Neuron (in vitro differentiated cells): Measurements from ENCODE around the gene MICAL2.

Source experiments
- H2AFZ ChIP-seq: one replicate; pipeline ENCODE4 v1.6.1; 2013; ENCODE audit warnings: low read depth, mild to moderate bottlenecking, inconsistent platforms, low read length, moderate library complexity
- H3K27me3 ChIP-seq: one replicate; pipeline ENCODE4 v1.6.1; 2013; ENCODE audit warnings: low read length; ENCODE audit not compliant: insufficient read depth
- H3K36me3 ChIP-seq: one replicate; pipeline ENCODE4 v1.6.1; 2013; ENCODE audit warnings: low read length; ENCODE audit not compliant: insufficient read depth
- H3K4me1 ChIP-seq: one replicate; pipeline ENCODE4 v1.6.1; 2013; ENCODE audit warnings: low read length; ENCODE audit not compliant: insufficient read depth
- H3K4me3 ChIP-seq: 2 replicates; pipeline ENCODE4 v1.5.1; 2013; ENCODE audit warnings: mild to moderate bottlenecking, low read length, moderate library complexity
- H3K9me3 ChIP-seq: one replicate; pipeline ENCODE4 v1.6.1; 2013; ENCODE audit warnings: low read length

MICAL2 gene

GRCh38 chr11:12285106-12285505, 174.7 kb downstream of the MICAL2 start:
- Histone ChIP-seq H2AFZ (no peak overlapping the region), H3K27me3 (no peaks in the 10 kb centered on the region), H3K4me1 (no peaks in the 10 kb centered on the region), H3K36me3 (no peaks in the 10 kb centered on the region), H3K9me3 (no peaks in the 10 kb centered on the region), H3K4me3 (no peak overlapping the region)

- Histone ChIP-seq H3K9me3 (no peaks in the 10 kb centered on the region), H3K4me1 (no peaks in the 10 kb centered on the region), H2AFZ (no peak overlapping the region), H3K27me3 (no peaks in the 10 kb centered on the region), H3K4me3 (no peak overlapping the region), H3K36me3 (no peaks in the 10 kb centered on the region)
These were observed 175.4 kb downstream of the MICAL2 start for GRCh38 chr11:12285811-12286222.

DNA sequence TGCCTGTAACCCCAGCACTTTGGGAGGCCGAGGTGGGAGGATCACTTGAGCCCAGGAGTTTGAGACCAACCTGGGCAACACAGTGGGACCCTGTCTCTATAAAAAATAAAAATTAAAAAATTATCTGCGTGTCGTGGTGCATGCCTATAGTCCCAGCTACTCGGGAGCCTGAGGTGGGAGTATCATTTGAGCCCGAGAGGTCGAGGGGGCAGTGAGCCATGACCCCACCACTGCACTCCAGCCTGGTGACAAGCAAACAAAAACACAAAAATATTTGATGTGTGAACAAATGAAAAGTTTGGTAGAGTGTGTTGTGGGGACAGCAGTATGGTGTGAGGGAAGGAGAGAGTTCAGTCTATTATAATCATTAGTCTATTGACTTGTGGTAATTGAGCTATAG, 176.2 kb downstream of the MICAL2 start:
- Histone ChIP-seq H3K4me3 (no peak overlapping the region), H3K36me3 (no peaks in the 10 kb centered on the region), H3K4me1 (no peaks in the 10 kb centered on the region), H2AFZ (no peak overlapping the region), H3K9me3 (no peaks in the 10 kb centered on the region), H3K27me3 (no peaks in the 10 kb centered on the region)

GRCh38 chr11:12287009-12287373, 176.6 kb downstream of the MICAL2 start:
- H3K4me1 ChIP-seq: no peaks in the 10 kb centered on the region
- H3K36me3 ChIP-seq: no peaks in the 10 kb centered on the region
- H3K4me3 ChIP-seq: no peak overlapping the region
- H3K27me3 ChIP-seq: no peaks in the 10 kb centered on the region
- no peaks in the 10 kb centered on the region for H3K9me3 ChIP-seq
- no peak overlapping the region for H2AFZ ChIP-seq

DNA sequence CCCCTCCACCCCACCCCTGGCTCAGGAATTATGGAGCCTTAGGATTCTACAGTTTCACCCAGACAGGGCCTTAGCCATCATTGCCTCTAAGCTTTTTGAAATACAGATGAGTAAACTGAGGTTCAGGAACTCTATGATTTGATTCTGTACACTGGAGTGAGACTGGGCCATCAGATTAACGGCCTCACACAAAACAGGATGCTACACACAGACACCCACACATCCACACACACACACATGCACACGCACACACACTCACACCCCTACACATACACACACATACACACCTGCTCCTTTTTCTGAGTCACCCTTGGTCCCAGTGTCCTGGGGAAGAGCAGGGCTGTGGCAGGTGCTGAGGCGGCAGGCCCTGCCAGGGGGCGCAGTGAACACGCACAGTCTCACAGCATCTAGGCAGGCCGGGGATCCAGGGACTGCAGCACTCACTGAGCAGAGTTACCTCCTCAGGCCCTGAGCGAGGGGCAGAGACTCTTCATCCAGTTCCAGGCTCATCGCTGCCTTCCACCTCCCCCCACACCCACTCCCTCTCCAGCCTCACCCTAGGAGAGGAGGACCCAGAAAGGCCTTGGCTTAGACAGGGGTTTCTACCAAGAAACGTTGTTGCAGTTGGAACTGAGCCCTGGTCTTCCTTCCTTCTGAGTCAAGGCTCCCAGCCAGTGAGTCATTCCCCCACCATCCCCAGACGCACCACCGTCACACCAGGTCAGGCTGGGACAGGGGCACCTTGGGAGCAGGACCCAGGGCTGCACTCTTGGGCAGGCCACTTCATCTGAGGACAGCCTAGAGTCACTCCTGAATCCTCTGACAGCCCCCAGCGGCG, 177.2 kb downstream of the MICAL2 start:
- Histone ChIP-seq H3K4me1 (no peaks in the 10 kb centered on the region), H2AFZ (no peak overlapping the region), H3K36me3 (no peaks in the 10 kb centered on the region), H3K9me3 (no peaks in the 10 kb centered on the region), H3K4me3 (no peak overlapping the region), H3K27me3 (no peaks in the 10 kb centered on the region)

DNA sequence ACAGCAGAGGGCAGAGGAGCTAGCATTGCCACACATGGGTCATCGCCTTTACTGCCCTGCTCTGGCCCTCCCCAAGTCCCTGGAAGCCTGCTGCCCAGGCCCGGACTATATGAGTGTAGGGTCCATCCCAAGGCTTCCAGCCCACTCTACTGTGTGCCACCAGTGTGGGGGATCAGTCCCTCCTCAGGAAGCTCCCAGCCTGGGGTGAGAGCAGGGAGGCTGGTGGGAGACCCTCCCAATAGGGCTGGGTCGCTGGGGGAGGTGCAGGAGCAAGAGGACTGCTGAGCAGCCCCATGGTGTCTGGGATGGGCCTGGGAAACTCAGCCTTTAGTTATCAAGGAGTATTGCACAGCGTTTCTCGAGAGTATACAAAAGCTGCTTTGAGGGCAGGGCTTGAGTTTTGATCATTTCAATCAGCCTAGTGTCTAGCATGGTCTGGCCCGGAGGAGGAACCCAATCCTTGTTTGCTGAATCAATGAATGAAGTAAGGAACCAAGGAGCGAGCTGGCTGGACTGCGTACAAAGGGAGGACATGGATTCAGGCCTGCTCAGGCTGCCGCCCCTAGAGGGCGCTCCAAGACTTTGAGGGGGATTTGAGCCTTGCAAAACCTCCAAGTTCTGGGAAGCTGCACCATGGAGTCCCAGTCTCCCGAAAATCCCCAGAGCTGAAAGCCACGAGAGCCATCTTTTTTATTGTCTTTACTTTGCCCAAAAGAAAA, 178.0 kb downstream of the MICAL2 start:
- Histone ChIP-seq H3K27me3 (no peaks in the 10 kb centered on the region), H3K4me1 (no peaks in the 10 kb centered on the region), H3K36me3 (no peaks in the 10 kb centered on the region), H2AFZ (no peak overlapping the region), H3K9me3 (no peaks in the 10 kb centered on the region), H3K4me3 (no peak overlapping the region)

DNA sequence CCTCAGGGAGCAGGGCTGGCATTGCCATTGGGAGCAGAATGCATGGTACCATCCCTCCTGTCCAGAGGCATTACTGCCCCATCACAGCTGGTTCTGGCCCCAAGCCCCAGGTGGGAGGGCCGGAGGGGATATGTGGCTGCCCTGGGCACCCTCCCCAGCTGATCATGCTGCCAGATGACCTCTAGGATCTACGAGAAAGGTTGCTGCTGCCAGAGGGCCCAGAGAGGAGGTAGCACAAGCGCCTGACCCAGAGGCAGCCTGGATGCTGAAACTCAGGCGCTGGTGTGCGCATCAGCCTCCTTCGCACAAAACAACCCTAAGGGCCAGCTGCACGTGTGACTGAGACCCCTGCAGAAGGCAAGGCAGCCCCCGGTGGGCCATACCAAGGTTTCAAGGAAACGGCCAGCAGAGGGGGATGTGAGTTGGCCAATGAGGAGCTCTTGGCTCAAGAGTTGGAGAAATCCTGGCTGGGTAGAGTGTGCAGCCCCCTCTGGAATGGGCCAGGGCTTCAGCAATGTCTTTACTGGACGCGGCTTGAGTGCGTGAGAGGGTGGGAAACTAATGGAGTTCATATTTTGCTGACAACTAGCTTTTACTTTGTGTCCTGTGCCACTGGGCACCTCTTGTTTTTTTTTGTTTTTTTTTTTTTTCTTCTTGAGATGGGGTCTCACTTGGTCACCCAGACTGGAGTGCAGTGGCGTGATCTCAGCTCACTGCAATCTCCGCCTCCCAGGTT, 178.7 kb downstream of the MICAL2 start:
- no peaks in the 10 kb centered on the region for H3K27me3 ChIP-seq
- H3K4me3 ChIP-seq: no peak overlapping the region
- no peak overlapping the region for H2AFZ ChIP-seq
- no peaks in the 10 kb centered on the region for H3K9me3 ChIP-seq
- no peaks in the 10 kb centered on the region for H3K36me3 ChIP-seq
- H3K4me1 ChIP-seq: no peaks in the 10 kb centered on the region

DNA sequence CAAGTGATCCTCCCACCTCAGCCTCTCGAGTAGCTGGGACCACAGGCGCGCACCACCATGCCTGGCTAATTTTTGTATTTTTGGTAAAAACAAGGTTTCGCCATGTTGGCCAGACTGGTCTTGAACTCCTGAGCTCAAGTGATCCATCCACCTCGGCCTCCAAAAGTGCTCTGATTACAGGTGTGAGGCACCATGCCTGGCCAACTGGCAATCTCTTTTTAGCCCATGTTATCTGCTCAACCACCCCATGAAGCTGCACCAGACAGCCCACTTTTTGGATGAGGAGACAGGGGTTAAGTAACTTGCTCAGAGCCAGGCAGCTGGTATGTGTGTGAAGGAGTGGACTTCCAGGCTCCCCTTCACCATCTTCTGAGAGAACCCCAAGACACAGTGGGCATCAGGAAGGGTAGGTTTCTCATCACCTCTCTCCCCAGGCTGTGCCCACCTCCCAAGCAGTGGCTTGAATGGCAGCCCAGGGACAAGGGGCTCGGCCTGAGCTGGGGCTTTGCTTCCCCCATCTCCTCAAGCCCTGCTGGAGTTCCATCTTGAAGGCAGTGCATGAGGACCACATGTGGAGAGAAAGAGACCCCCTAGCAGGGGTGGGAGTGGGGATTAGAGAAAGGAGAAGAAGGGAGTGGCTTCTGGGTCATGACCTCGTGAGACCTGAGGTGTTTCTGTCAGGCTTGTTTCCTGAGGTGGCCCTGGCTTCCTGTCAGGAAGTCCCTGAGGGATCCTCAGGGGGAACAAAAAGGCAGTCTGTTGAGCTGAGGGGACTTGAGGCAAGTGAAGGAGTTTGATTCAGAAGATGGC, 179.5 kb downstream of the MICAL2 start:
- H3K27me3 ChIP-seq: no peaks in the 10 kb centered on the region
- no peaks in the 10 kb centered on the region for H3K36me3 ChIP-seq
- H3K9me3 ChIP-seq: no peaks in the 10 kb centered on the region
- no peak overlapping the region for H3K4me3 ChIP-seq
- H3K4me1 ChIP-seq: no peaks in the 10 kb centered on the region
- H2AFZ ChIP-seq: no peak overlapping the region

DNA sequence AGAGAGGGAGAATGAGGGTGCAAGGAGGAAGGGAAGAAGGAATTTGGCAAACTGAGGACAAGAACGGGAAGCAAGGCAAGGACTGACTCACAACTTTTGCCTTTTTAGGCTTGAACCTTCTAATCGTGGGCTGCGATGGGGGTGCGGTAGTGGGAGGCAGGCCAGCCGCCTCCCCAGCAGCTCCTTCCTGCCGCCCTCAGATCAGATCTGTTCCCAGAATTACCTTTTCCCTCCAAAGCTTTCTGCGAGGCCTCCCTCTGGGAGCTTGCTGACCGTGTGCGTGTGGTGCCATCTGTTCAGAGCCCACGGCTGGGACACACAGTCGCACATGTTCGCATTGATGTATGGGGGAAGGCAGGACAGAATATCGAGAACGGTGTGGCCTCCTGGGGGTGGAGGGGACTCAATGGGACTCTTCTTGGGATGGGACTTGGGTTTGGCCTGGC, 180.1 kb downstream of the MICAL2 start:
- H3K36me3 ChIP-seq: no peaks in the 10 kb centered on the region
- H3K27me3 ChIP-seq: no peaks in the 10 kb centered on the region

DNA sequence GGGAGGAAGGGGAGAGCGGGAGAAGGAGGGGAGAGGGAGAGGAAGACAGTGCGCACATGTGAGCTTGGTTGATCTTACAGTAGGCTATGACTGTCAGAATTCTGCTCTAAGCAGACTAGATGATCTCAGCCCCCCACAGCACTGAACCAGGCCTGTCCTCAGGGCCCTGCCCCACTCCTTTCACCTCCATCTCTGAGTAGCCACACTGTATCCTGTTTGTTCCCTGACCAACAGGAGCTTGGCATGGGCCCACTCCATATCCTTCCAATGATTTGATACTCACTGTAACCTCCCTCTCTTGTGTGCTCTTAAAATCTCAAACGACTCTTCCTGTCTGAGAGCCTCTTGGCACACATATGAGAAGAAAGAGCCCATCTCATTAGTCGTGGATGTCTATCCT, 180.9 kb downstream of the MICAL2 start:
- no peak overlapping the region for H3K4me3 ChIP-seq
- H2AFZ ChIP-seq: no peak overlapping the region
- H3K4me1 ChIP-seq: no peaks in the 10 kb centered on the region
- no peaks in the 10 kb centered on the region for H3K27me3 ChIP-seq
- H3K9me3 ChIP-seq: no peaks in the 10 kb centered on the region
- H3K36me3 ChIP-seq: no peaks in the 10 kb centered on the region

More for the DNA sequence above, 180.1 kb downstream of the MICAL2 start:
- no peak overlapping the region for H3K4me3 ChIP-seq
- no peak overlapping the region for H2AFZ ChIP-seq
- no peaks in the 10 kb centered on the region for H3K9me3 ChIP-seq
- no peaks in the 10 kb centered on the region for H3K4me1 ChIP-seq

- Histone ChIP-seq H3K27me3 (no peaks in the 10 kb centered on the region), H2AFZ (no peak overlapping the region), H3K9me3 (no peaks in the 10 kb centered on the region), H3K4me1 (no peaks in the 10 kb centered on the region), H3K36me3 (no peaks in the 10 kb centered on the region), H3K4me3 (no peak overlapping the region)
These were observed 181.4 kb downstream of the MICAL2 start for GRCh38 chr11:12291766-12292165.

GRCh38 chr11:12292766-12293165, 182.4 kb downstream of the MICAL2 start:
- Histone ChIP-seq H2AFZ (no peak overlapping the region), H3K27me3 (no peaks in the 10 kb centered on the region), H3K4me3 (no peak overlapping the region), H3K9me3 (no peaks in the 10 kb centered on the region), H3K4me1 (no peaks in the 10 kb centered on the region), H3K36me3 (no peaks in the 10 kb centered on the region)
